Measurements from ENCODE around the gene SLC11A2. TPM values are rescaled to one million over a fixed set of nuclear protein-coding genes. Genes with fewer than 3 reads are reported as not detected.

The SLC11A2 gene
- total RNA-seq, 1 experiment from 2014 or later: 47.9 TPM

DNA sequence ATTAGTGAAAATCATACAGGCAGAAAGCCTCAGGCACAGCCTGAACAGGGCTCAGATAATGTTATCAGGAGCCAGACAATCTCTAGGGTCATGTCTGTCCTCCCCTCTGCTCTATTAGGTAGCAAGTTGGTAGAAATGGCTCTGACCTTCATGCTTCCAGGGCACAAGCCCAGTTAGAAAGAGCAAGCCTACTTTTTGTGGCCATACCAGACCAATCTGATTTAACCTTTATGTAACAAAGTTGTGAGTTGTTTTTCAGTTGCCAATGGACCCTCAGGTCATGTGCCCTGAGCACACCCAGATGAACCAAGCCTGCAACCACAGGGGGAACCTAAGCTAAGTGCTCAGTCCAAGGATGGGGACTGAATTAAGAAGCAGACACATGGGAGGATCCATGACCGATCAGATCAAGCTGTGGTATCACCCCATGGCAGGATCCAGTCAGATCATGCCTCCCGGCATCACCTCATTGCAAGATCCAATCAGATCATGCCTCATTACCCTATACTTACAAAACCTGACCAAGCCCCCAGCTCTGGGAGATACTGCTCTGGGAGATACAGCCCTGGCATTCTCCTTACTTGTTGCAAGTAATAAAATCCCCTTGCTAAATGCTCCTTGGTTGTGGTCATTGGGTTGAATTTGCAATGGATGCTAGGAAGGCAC is 92.6 kb downstream of the SLC11A2 start:
- no peak overlapping the region for H3K14ac ChIP-seq (ENCODE audit: insufficient read depth, low read length)
- no peaks in the 10 kb centered on the region for H3K9me3 ChIP-seq (ENCODE audit: control insufficient read depth, low read depth, low read length)
- no peak overlapping the region for H3K56ac ChIP-seq (ENCODE audit: insufficient read length, low read depth, low read length)
- H2AK5ac ChIP-seq (ENCODE audit: insufficient read length, low read length): no peak overlapping the region
- Mint-ChIP-seq H3K4me1 (peaks cover 22 to 34% of the 10 kb centered on the region in 2 experiments), H3K27ac (peak overlapping the region in 1 of 3 experiments; percentile 50; a peak in 3 of 7 replicates), H3K9me3 (no peaks in the 10 kb centered on the region), H3K27me3 (ENCODE audit: low read depth) (no peaks in the 10 kb centered on the region), H3K4me3 (no peak overlapping the region), H3K36me3 (ENCODE audit: insufficient read depth in 1 of 3, low read depth in 3 of 3) (peaks cover 0 to 9% (median 8%) of the 10 kb centered on the region in 3 experiments; a peak in 4 of 7 replicates)
- no peak overlapping the region for H3K23ac ChIP-seq (ENCODE audit: insufficient read length, low read depth, low read length)
- WGBS (ENCODE audit: extremely low coverage, insufficient read length, low lambda C conversion rate): no CpG with 5 or more reads among the region's 2 CpGs
- peaks cover 6% of the 10 kb centered on the region; the same call in 1 of the 2 replicates for H3K4me1 ChIP-seq (ENCODE audit: insufficient read depth, low read length)
- H3T11ph ChIP-seq (ENCODE audit: low read length): no peak overlapping the region
- no peak overlapping the region for H3K18ac ChIP-seq (ENCODE audit: insufficient read length, low read depth, low read length)
- no peak overlapping the region for H2BK120ac ChIP-seq (ENCODE audit: low read depth, low read length, poor library complexity, severe bottlenecking)
- no peaks in the 10 kb centered on the region for H3K23me2 ChIP-seq (ENCODE audit: insufficient read length, low read depth, low read length, poor library complexity, severe bottlenecking)
- TF ChIP-seq CTCF (conservative IDR thresholded peaks at IDR 0.05): no peak
- no peaks in the 10 kb centered on the region for H3K79me2 ChIP-seq (ENCODE audit: insufficient read depth, low read length)
- no peak for DNase-seq
- H2BK20ac ChIP-seq (ENCODE audit: low read depth, low read length, poor library complexity, severe bottlenecking): no peak overlapping the region
- no peak overlapping the region for H3K4me2 ChIP-seq (ENCODE audit: insufficient read depth, insufficient read length, low read length)
- H3K4ac ChIP-seq (ENCODE audit: low read depth, low read length): no peak overlapping the region
- H4K8ac ChIP-seq (replicated peaks; ENCODE audit: insufficient read length, low read depth, low read length): no peak overlapping the region
- no peak overlapping the region for H4K91ac ChIP-seq (ENCODE audit: insufficient read length, low read depth, low read length)
- H3K9ac ChIP-seq (ENCODE audit: extremely low read depth, insufficient read length, low read length): no peak overlapping the region
- no peak overlapping the region for H2BK5ac ChIP-seq (ENCODE audit: insufficient read length, low read length)
- H4K20me1 ChIP-seq (ENCODE audit: control insufficient read depth, insufficient read depth, insufficient read length): no peaks in the 10 kb centered on the region
- H3K27me3 ChIP-seq (ENCODE audit: insufficient read depth, low read length): no peaks in the 10 kb centered on the region
- H2BK15ac ChIP-seq (ENCODE audit: low read depth, low read length): no peak overlapping the region
- H3K79me1 ChIP-seq (ENCODE audit: insufficient read depth, low read depth, low read length, poor library complexity, severe bottlenecking): no peaks in the 10 kb centered on the region
- H4K5ac ChIP-seq (ENCODE audit: insufficient read length, low read depth, low read length): no peak overlapping the region
- H3K27ac ChIP-seq (ENCODE audit: insufficient read length, low read depth, low read length): peak overlapping the region; percentile 44
- H2AFZ ChIP-seq (ENCODE audit: low read length): no peak overlapping the region
- H2BK12ac ChIP-seq (ENCODE audit: insufficient read length, low read depth, low read length): no peak overlapping the region

Data from H9 (cell line).